Measurements from ENCODE around the gene CACNG5.

Gene CACNG5

GRCh38 chr17:66903781-66904180, 68.9 kb downstream of the CACNG5 start:
- in situ Hi-C loops (cut with MboI; ENCODE audit: low sequenced_read_pairs) = loop anchor here (25.0 kb wide), 1 partner anchor 691 kb away; no protein-coding TSS in a partner anchor

- in situ Hi-C loops (cut with MboI; ENCODE audit: low sequenced_read_pairs) = loop anchor here (25.0 kb wide), 1 partner anchor 693 kb away; no protein-coding TSS in a partner anchor
Measured at GRCh38 chr17:66904760-66905624, 70.1 kb downstream of the CACNG5 start.

- in situ Hi-C loops (cut with MboI; ENCODE audit: low sequenced_read_pairs) = loop anchor here (25.0 kb wide), 1 partner anchor 694 kb away; no protein-coding TSS in a partner anchor
Measured at GRCh38 chr17:66906321-66907278, 71.7 kb downstream of the CACNG5 start.

- in situ Hi-C loops (cut with MboI; ENCODE audit: low sequenced_read_pairs) = loop anchor here (10.0 to 25.0 kb wide), 2 partner anchors 185 to 698 kb away; no protein-coding TSS in a partner anchor
Measured at GRCh38 chr17:66909804-66910373, 75.0 kb downstream of the CACNG5 start.

- in situ Hi-C loops (cut with MboI; ENCODE audit: low sequenced_read_pairs) = loop anchor here (10.0 to 25.0 kb wide), 2 partner anchors 186 to 698 kb away; no protein-coding TSS in a partner anchor
Measured at GRCh38 chr17:66910651-66911285, 75.9 kb downstream of the CACNG5 start.

GRCh38 chr17:66915204-66915611, 80.3 kb downstream of the CACNG5 start:
- in situ Hi-C loops (cut with MboI; ENCODE audit: low sequenced_read_pairs) = loop anchor here (10.0 to 25.0 kb wide), 2 partner anchors 190 to 703 kb away; no protein-coding TSS in a partner anchor

GRCh38 chr17:66915792-66916191, 80.9 kb downstream of the CACNG5 start:
- in situ Hi-C loops (cut with MboI; ENCODE audit: low sequenced_read_pairs) = loop anchor here (10.0 to 25.0 kb wide), 2 partner anchors 191 to 703 kb away; no protein-coding TSS in a partner anchor

- in situ Hi-C loops (cut with MboI; ENCODE audit: low sequenced_read_pairs) = loop anchor here (10.0 to 25.0 kb wide), 2 partner anchors 192 to 705 kb away; no protein-coding TSS in a partner anchor
Measured at GRCh38 chr17:66916946-66917345, 82.0 kb downstream of the CACNG5 start.

- in situ Hi-C loops (cut with MboI; ENCODE audit: low sequenced_read_pairs) = loop anchor here (10.0 to 25.0 kb wide), 2 partner anchors 194 to 707 kb away; no protein-coding TSS in a partner anchor
Measured at GRCh38 chr17:66918896-66919295, 84.0 kb downstream of the CACNG5 start.

- in situ Hi-C loops (cut with MboI; ENCODE audit: low sequenced_read_pairs) = loop anchor here (25.0 kb wide), 1 partner anchor 708 kb away; no protein-coding TSS in a partner anchor
Measured at GRCh38 chr17:66920435-66920834, 85.5 kb downstream of the CACNG5 start.

GRCh38 chr17:66920950-66921349, 86.0 kb downstream of the CACNG5 start:
- in situ Hi-C loops (cut with MboI; ENCODE audit: low sequenced_read_pairs) = loop anchor here (25.0 kb wide), 1 partner anchor 709 kb away; no protein-coding TSS in a partner anchor

- in situ Hi-C loops (cut with MboI; ENCODE audit: low sequenced_read_pairs) = loop anchor here (25.0 kb wide), 1 partner anchor 712 kb away; no protein-coding TSS in a partner anchor
Measured at GRCh38 chr17:66923886-66924285, 89.0 kb downstream of the CACNG5 start.

GRCh38 chr17:66925811-66926500, 91.0 kb downstream of the CACNG5 start:
- in situ Hi-C loops (cut with MboI; ENCODE audit: low sequenced_read_pairs) = no loop called here

GRCh38 chr17:66928949-66929348, 94.0 kb downstream of the CACNG5 start:
- in situ Hi-C loops (cut with MboI; ENCODE audit: low sequenced_read_pairs) = no loop called here

- in situ Hi-C loops (cut with MboI; ENCODE audit: low sequenced_read_pairs) = no loop called here
Measured at GRCh38 chr17:66929591-66929990, 94.7 kb downstream of the CACNG5 start.

GRCh38 chr17:66930933-66931332, 96.0 kb downstream of the CACNG5 start:
- in situ Hi-C loops (cut with MboI; ENCODE audit: low sequenced_read_pairs) = no loop called here

GRCh38 chr17:66932311-66932710, 97.4 kb downstream of the CACNG5 start:
- in situ Hi-C loops (cut with MboI; ENCODE audit: low sequenced_read_pairs) = no loop called here

GRCh38 chr17:66934040-66934439, 99.1 kb downstream of the CACNG5 start:
- in situ Hi-C loops (cut with MboI; ENCODE audit: low sequenced_read_pairs) = no loop called here

Measured in HL-60/S4 treated with retinoic acid at 250 ng/mL for 4 days and 3 days (cell line).